ENCODE results near the gene PRKAG2.
A peak's percentile ranks its signal among the peaks of the same experiment; 100 is the strongest.

PRKAG2 gene

DNA sequence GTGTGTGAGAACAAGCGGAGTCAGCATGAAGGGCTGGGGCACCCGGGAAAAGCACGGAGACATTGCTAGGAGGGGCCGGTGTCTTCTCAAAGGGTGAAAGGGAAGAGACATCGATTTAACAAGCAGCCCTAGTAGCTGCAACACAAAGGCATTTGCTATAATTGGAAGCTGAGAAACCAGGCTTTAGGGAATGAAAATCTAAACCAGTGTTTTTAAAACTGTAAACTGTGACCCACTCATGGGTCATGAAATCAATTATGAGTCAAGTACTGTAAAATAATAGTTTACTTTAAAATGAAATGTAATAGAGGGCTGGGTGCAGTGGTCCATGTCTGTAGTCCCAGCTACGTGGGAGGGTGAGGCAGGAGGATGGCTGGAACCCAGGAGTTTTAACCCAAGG, 228.5 kb downstream of the PRKAG2 start:
- no peak for DNase-seq (ENCODE audit: low spot score)

DNA sequence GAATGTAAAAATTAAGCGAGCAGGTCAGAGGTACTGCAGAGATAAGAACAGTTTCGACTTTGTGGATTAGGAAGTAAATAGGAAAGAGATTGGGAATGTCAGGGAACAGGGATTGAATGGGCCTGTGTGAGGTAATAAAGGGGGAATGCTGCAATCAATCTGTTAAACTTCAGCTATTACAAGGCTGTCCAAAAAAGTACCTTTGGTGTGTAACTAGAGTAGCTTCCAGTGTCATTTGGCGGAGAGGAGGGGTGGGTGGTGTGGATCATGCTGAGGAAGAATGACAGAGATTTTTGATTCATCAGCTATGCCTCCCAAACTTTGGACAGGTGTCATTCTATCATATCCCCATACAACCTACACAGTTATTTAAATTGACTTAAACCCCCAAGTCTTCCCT, 229.0 kb downstream of the PRKAG2 start:
- DNase-seq (ENCODE audit: low spot score) = no peak

DNA sequence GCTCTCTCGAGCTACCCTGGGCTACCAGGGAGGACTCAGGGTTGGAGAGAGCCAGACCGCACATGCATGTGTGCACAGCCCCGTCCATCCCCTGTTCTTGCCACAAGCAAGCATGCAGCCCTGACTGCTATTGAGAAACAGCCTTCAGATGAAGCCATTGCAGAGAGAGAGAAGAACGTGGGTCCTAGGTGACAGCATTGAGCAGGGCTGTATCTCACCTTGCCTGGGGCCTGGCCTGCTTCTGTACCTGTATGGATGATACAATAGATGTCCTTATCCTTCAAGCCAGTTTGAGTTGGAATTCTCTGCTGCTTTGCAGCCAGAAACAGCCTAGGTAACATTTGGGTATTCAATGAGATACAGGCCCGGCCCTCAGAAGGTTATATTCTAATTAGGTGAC, 229.9 kb downstream of the PRKAG2 start:
- DNase-seq (ENCODE audit: low spot score) = no peak

- no peak for DNase-seq (ENCODE audit: low spot score)
Observed at GRCh38 chr7:151645311-151645710, 231.6 kb downstream of the PRKAG2 start.

- peak; percentile 11 for DNase-seq (ENCODE audit: low spot score)
Observed at GRCh38 chr7:151644554-151644953, 232.4 kb downstream of the PRKAG2 start.

- no peak for DNase-seq (ENCODE audit: low spot score)
Observed at GRCh38 chr7:151642746-151643145, 234.2 kb downstream of the PRKAG2 start.

GRCh38 chr7:151641587-151641986, 235.3 kb downstream of the PRKAG2 start:
- no peak for DNase-seq (ENCODE audit: low spot score)

- DNase-seq (ENCODE audit: low spot score) = no peak
Observed at GRCh38 chr7:151637781-151638261, 239.1 kb downstream of the PRKAG2 start.

GRCh38 chr7:151634643-151635042, 242.3 kb downstream of the PRKAG2 start:
- no peak for DNase-seq (ENCODE audit: low spot score)

DNA sequence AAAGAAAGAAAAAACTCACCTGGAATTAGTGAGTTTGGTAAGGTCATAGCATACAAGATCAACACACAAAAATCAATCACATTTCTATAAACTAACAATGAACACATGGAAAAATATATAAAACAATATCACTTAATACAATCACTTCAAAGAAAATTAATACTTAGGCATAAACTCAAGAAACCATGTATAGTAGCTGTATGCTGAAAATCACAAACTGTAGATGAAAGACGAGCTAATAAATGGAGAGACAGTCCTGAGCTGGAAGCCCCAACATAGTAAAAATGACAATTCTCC, 243.5 kb downstream of the PRKAG2 start:
- no peak for DNase-seq (ENCODE audit: low spot score)

DNA sequence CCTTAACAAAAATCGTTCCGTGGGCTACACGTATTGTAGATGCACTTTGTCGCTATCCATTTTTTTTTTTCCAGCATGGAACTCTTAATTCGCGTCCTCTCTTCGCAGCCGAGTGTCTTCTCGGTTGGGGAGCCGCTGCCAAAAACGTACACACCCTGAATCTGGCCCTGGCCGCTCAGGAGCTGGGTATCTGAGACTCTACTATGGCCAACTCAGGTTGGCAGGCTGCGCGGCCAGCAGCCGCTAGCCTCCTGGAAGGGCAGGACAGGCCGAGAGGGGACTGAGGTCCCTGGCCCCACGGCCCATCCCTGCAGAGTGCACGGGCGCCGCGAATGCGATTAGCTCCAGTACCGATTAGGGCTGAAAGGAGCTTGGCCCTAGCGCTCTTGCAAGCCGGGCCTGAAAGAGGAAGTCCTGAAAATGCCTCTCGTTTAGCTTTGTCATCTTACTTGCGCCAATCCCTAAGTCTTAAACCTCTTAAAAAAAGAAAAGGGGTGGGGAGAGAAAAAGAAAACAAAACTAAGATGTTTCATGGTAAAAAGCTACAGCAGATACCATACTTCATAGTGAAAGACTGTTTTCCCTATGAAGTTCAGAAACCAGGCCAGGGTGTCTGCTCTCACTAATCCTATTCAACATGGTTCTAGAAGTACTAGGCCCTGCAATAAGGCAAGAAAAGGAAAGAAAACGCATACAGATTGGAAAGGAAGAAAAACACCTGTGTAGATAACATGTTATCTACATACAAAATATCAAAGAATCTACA, 244.0 kb downstream of the PRKAG2 start:
- peak; percentile 55 for DNase-seq (ENCODE audit: low spot score)

- DNase-seq (ENCODE audit: low spot score) = peak; percentile 79
Observed at GRCh38 chr7:151631953-151632749, 244.8 kb downstream of the PRKAG2 start.

DNA sequence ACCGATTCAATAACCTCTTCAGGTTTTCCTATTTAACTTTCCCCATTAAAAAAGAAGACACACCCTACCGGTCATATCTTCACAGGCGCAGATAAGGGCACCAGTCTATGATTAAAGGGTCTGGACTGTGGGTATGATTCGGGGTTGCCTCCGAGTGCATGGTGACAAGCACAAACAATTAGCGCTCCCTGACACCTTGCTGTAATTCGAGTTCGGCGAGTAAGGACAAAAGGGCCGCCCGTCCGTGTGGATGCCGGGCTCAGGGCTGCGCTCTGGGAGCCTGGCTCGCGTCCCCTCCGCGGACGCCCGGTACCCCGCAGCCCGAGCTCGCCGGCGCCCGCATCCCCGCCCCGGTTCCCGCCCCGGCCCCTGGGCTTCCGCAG, 245.4 kb downstream of the PRKAG2 start:
- peak; percentile 22 for DNase-seq (ENCODE audit: low spot score)

DNA sequence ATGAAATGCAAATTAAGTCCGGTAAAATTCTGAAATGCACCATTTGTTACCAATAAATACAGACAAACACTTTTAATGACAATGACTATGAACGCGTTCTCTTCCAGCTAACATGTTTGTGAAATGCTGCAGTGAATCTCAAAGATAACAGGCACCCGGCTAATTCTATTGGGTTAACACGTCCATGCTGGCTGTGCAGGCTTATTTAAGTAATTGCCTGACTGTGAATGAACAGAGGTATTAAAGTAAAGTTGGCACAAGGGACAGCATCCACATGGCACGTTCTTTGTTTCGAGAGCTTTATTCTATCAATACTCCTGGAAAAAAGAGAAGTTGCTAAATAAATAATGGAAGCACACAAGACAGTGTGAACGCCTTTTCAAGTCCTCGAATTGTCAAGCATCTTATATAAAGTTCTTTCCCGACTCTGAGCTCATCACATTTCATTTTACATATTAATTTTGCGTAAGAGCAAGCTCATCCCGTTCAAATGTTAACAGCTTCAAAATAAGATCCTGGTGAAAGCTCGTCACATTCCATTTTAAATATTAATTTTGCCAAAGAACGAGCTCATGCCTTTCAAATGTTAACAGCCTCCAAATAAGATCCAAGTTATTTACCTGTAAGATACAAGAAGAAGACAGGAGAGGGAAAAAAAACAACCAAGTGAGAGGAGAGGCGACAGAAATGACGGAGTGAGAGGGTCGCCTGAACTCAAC, 245.9 kb downstream of the PRKAG2 start:
- no peak for DNase-seq (ENCODE audit: low spot score)

DNA sequence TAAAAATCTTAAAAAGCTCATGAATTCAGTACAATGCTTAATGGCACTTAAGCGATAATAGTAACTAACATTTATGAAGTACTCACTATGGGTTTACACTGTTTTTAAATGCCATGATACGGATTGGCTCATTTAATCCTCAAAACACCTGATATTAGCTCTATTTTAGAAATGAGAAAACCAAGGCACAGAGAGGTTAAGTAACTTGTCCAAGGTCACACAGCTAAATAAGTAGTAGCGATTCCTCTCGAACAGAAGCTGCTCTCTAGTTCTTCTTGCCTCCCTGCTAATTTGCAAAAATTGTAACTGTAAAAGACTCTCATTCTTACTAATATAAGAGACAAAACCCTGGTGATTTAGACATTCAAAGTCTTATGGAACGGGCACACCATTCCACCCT, 246.6 kb downstream of the PRKAG2 start:
- DNase-seq (ENCODE audit: low spot score) = no peak

DNA sequence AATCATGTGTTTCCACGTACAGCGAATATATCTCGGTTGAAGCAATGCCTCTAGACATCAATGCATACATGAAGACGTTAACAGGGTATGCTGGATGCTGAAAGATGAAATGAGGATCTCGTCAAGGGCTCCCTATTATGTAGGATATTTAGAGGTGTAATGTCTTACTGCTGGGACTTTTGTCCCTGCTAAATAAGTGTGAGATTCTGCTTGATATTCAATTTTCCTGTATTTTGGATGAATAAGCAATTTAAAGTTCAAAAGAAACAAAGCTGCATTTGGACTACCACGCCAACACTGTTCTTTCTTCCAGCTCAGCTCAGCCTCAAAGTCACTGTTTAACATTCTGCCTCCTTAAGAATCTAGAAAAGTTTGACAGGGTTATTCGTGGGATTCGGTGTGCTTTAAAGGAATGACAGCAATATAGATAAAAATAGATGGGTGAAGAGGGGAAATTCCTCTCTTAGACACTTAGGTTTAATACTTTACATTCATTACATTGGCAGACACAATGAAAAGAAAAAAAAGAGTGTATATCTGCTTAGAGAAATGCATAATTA, 247.1 kb downstream of the PRKAG2 start:
- DNase-seq (ENCODE audit: low spot score) = no peak

- no peak for DNase-seq (ENCODE audit: low spot score)
Observed at GRCh38 chr7:151628846-151629604, 247.9 kb downstream of the PRKAG2 start.

DNA sequence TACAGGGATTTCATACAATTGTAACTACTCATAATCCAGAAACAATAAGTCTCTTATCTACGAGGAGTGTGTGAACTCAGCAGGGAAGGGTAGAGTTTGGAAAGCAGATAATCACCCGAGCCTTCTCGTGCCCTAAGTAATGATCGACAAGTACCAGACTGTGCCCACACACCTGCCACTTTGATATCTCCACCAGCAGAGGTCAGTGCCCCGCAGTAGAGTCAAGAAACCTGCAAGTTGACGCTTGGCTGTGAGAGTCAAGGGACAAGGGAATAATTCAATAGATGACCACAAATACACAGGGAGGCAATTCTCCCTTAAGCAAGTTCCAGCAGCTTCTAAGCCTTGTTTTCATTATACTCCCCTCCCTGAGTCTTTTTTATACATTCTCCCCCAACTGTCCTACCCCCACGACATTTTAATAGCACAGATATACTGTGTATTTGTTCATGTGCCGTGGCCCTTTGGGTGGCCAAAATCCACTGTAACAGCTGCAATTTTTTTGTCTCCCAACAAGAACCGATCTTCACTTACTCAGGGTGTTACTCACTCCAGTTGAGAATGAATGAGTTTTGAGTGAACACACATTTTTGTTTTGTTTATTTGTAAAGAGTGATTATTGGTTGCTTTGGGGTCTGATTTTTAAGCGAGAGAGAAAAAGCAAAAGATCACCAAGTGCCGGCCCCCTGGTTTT, 250.3 kb downstream of the PRKAG2 start:
- DNase-seq (ENCODE audit: low spot score) = peak; percentile 16

DNA sequence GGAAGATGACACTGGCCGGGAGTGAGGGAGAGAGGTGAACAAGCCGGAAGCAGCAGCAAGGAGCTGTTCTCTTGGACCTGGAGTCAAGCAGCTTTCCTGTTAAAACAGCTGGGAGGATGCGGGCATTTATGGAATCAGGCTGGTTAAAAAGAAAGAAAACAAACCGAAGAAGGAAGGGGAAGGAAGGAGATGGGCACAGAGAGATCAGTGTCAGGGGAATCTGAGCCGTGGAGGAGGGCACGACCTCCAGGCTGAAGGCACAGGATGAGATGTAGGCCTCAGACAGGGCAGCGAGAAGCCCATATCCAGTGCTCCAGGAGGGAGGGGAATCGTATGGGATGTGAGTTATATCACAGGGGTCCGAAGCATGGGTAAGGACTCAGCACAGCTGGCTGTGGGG, 251.3 kb downstream of the PRKAG2 start:
- no peak for DNase-seq (ENCODE audit: low spot score)

DNA sequence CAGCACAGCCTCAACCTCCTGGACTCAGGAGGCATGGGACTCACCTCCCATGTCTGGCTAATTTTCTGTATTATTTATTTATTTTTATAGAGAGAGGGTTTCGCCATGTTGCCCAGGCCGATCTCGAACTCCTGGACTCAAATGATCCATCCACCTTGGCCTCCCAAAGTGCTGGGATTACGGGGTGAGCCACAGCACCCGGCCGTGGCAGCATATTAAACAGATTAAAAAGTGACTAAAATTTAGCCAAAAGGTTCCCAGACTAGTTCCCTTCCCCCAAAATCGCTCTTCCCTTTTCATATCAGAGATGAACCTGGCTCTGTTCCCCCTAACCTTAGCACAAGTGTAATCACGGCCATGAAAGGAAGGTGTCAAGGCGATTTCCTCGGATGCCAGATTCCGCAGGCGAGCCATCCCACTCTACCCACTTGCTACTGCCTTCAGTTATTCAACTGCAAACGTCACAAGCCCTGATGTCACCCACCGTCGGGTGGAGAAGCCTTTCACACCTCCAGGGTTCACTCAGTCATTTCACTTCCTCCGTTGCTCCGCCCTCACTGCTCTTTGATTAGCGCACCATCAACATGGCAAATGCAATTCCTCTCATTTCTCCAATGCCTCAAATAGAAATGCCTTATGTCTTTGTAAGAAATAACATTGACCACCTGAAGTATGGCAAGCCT, 252.5 kb downstream of the PRKAG2 start:
- DNase-seq (ENCODE audit: low spot score) = no peak

DNA sequence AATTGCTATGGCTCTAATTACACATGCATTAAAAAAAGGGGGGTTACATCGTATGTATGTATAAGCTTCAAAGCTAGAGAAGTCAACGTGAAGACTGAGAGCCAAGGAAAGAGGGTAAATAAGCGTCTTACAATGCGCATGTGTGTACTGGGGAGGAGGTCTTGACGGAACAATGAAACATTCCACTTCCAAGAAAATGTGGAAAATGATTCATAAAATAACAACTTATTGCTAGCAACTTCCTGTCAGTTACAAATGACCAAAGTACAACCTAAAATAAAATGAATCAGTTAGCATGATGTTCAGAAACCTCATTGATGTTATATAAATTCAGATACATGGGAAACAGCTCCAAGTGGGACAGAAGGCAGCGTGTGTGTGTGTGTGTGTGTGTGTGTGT, 253.1 kb downstream of the PRKAG2 start:
- DNase-seq (ENCODE audit: low spot score) = no peak

Measured in activated CD4-positive, alpha-beta T cell treated with anti-CD3 and anti-CD28 coated beads, Interleukin-2, Interleukin-4, amounts not matched to agents 100 ng/mL and 50 ng/mL, durations not matched to agents 16 hours and 8 hours (primary cell).